ENCODE measurements around the gene CDK14.

The CDK14 gene

DNA sequence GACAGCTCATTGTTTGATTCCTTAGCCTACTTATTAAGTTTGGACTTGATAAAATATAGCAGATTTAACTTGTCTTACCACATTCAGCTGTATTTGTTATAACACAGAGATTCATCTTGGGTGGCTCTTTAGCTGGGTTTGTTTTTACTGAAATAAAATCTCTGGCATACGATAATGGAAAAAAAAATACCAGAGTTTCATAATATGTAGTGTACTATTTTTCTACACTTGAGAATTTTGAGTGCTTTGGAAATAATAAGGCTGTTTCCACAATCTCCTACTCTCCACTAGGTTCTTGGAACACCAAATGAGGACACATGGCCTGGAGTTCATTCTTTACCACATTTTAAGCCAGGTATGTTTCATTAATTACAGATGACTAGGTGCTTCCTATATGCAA is 449.5 kb downstream of the CDK14 start:
- TF ChIP-seq, protein P1, sequence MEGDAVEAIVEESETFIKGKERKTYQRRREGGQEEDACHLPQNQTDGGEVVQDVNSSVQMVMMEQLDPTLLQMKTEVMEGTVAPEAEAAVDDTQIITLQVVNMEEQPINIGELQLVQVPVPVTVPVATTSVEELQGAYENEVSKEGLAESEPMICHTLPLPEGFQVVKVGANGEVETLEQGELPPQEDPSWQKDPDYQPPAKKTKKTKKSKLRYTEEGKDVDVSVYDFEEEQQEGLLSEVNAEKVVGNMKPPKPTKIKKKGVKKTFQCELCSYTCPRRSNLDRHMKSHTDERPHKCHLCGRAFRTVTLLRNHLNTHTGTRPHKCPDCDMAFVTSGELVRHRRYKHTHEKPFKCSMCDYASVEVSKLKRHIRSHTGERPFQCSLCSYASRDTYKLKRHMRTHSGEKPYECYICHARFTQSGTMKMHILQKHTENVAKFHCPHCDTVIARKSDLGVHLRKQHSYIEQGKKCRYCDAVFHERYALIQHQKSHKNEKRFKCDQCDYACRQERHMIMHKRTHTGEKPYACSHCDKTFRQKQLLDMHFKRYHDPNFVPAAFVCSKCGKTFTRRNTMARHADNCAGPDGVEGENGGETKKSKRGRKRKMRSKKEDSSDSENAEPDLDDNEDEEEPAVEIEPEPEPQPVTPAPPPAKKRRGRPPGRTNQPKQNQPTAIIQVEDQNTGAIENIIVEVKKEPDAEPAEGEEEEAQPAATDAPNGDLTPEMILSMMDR (IDR thresholded peaks at IDR 0.05), result no peak
- Histone ChIP-seq H3K27me3 (no peaks in the 10 kb centered on the region), H3K27ac (peak overlapping the region; percentile 49 to 62), H3K36me3 (no peaks in the 10 kb centered on the region), H3K4me1 (peaks cover 0 to 48% (median 18%) of the 10 kb centered on the region in 4 donors), H3K9me3 (no peaks in the 10 kb centered on the region), H3K4me3 (no peak overlapping the region)
- intact Hi-C loops (cut with DNase I; ENCODE audit: low total_unique reads), result no loop called here
- DNase-seq, result no peak

DNA sequence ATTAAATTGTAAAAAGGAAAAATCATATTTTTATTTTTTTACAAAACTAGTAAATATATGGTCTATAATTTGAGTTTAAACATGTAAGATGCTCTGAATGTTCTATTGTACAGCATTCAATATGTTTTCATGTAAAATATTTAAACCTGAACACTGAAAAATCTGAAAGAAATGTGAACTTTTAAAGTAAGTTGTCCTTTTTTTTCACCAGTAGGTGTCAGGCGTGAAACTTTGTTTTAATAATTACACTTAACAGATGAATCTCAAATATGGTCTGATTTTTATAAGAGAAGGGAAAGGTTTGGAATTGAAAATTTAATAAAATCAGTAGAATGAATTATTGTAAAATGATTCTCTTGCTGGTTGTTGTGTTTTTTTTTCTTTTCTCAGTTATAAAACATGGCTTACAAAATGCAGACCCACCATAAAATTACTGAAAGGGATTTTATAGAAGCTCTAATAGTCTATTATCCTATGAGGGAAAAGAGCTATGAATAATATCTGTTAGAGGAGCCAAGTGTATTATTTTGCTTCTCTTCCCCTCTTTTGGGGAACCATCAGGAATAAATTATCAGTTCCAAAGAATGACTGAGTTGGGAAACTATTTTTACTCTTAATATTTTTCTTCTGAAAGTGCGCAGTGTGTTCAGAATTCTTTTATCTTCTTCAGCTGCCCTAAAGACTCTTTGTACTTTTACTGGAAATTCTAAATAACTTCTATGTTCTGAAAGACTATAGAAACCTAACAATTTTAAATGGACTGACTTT is 450.4 kb downstream of the CDK14 start:
- Histone ChIP-seq H3K27ac (peak overlapping the region; percentile 33 to 62), H3K36me3 (no peaks in the 10 kb centered on the region), H3K27me3 (no peaks in the 10 kb centered on the region), H3K4me3 (no peak overlapping the region), H3K9me3 (no peaks in the 10 kb centered on the region), H3K4me1 (peaks cover 0 to 48% (median 18%) of the 10 kb centered on the region in 4 donors)
- no peak for DNase-seq
- TF ChIP-seq, protein P1 (IDR thresholded peaks at IDR 0.05), result peak in 1 of 2 experiments; percentile 24
- intact Hi-C loops (cut with DNase I; ENCODE audit: low total_unique reads), result no loop called here

DNA sequence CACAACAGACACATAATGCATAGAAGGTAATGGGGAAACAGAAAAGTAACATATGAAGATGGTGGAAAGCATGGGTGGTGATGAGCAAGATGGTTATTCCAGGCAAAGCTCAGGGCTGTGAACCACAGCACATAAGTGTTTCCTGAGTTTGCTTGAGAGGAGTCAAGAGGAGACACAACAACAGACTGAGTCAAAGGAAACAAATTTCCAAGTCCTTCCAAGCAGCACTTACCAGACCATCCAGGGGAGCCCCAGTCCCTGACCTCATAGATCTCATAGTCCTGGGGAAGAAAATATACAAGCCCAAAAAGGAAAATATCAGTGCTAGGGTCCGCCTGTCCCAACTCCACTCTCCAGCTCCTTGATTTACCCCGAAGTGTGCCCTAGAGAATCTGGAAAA is 451.5 kb downstream of the CDK14 start:
- H3K27ac ChIP-seq, result peak overlapping the region in 1 of 2 donors; percentile 62
- H3K4me3 ChIP-seq, result no peak overlapping the region
- no peak for DNase-seq
- peaks cover 0 to 48% (median 18%) of the 10 kb centered on the region in 4 donors for H3K4me1 ChIP-seq
- no peaks in the 10 kb centered on the region for H3K27me3 ChIP-seq
- intact Hi-C loops (cut with DNase I; ENCODE audit: low total_unique reads), result no loop called here
- TF ChIP-seq, protein P1 (IDR thresholded peaks at IDR 0.05), result no peak
- no peaks in the 10 kb centered on the region for H3K9me3 ChIP-seq
- no peaks in the 10 kb centered on the region for H3K36me3 ChIP-seq

DNA sequence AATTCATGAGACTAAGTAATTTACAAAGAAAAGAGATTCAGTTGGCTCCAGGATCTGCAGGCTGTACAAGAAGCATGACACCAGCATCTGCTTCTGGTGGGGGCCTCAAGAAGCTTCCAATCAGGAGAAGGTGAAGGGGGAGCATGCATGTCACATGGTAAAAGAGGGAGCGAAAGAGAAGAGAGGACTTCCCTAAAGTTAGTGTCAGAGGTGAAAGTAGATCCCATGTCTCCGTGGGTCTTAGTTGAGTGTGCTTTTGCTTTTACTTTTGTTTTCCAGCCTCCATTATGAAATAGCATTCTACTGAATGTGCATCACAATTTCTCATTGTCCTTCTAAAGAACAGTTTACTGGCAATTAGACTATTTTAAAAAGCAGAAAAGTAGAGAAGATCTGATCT is 454.6 kb downstream of the CDK14 start:
- intact Hi-C loops (cut with DNase I; ENCODE audit: low total_unique reads), result no loop called here
- H3K27me3 ChIP-seq, result no peaks in the 10 kb centered on the region
- no peaks in the 10 kb centered on the region for H3K9me3 ChIP-seq
- TF ChIP-seq, protein P1 (IDR thresholded peaks at IDR 0.05), result no peak
- no peak overlapping the region for H3K4me3 ChIP-seq
- H3K4me1 ChIP-seq, result peaks cover 0 to 32% (median 10%) of the 10 kb centered on the region in 4 donors
- no peak overlapping the region for H3K27ac ChIP-seq
- H3K36me3 ChIP-seq, result no peaks in the 10 kb centered on the region
- DNase-seq, result no peak

DNA sequence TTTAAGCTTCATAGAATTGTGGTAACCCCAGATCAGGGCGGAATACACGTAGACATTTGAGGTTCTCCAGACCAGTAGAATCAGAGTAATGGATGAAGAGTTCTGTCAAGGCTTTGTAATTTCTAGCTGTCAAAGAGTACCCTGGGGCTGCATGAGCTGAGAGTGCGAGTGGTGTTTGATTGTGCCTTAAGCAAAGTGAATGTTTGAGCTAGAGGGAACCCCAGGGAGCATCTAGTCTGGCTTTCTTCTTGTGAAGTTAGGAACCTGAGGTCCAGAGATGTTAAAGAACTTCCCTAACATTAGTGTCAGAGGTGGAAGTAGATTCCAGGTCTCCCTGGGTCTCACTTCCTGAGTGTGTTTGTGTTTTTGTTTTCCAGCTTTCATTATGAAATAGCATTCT is 455.8 kb downstream of the CDK14 start:
- H3K4me1 ChIP-seq, result peaks cover 0 to 19% (median 2%) of the 10 kb centered on the region in 4 donors
- no peak overlapping the region for H3K27ac ChIP-seq
- no peaks in the 10 kb centered on the region for H3K27me3 ChIP-seq
- TF ChIP-seq, protein P1 (IDR thresholded peaks at IDR 0.05), result no peak
- intact Hi-C loops (cut with DNase I; ENCODE audit: low total_unique reads), result no loop called here
- H3K4me3 ChIP-seq, result no peak overlapping the region
- H3K36me3 ChIP-seq, result no peaks in the 10 kb centered on the region
- no peaks in the 10 kb centered on the region for H3K9me3 ChIP-seq
- DNase-seq, result no peak

All from tibial artery (tissue), 4 donors.